ENCODE measurements around the gene NTN5. TPM values are rescaled to one million over a fixed set of nuclear protein-coding genes. Genes with fewer than 3 reads are reported as not detected.

The NTN5 gene
- total and polyA plus RNA-seq, 2 experiments from 2014 or later: 0.52 to 0.94 TPM

Other genes with a start within 250 kb of the NTN5 start
- gene GRWD1, start 227.0 kb downstream of the NTN5 start, total RNA-seq (2014; rRNA removed; shearing (Covaris generic)): 58.0 and 64.6 TPM in 2 replicates
- 23.2 and 25.8 TPM in 2 replicates for gene GRWD1, start 227.0 kb downstream of the NTN5 start, polyA plus RNA-seq (2016; fragmentation: Nextera tagmentation; extraction: Ambion mirVana)
- gene KCNJ14, start 217.4 kb downstream of the NTN5 start, total RNA-seq (2014; rRNA removed; shearing (Covaris generic)): 0.94 and 1.2 TPM in 2 replicates
- 0.73 and 0.81 TPM in 2 replicates for gene KCNJ14, start 217.4 kb downstream of the NTN5 start, polyA plus RNA-seq (2016; fragmentation: Nextera tagmentation; extraction: Ambion mirVana)
- gene CYTH2, start 203.6 kb downstream of the NTN5 start, total RNA-seq (2014; rRNA removed; shearing (Covaris generic)): 42.6 and 60.4 TPM in 2 replicates
- gene CYTH2, start 203.6 kb downstream of the NTN5 start, polyA plus RNA-seq (2016; fragmentation: Nextera tagmentation; extraction: Ambion mirVana): 38.8 and 41.1 TPM in 2 replicates
- 5.7 and 11.8 TPM in 2 replicates for gene LMTK3, start 161.2 kb downstream of the NTN5 start, total RNA-seq (2014; rRNA removed; shearing (Covaris generic))
- gene LMTK3, start 161.2 kb downstream of the NTN5 start, polyA plus RNA-seq (2016; fragmentation: Nextera tagmentation; extraction: Ambion mirVana): 1.6 and 2.0 TPM in 2 replicates
- gene SULT2B1, start 120.8 kb downstream of the NTN5 start, total RNA-seq (2014; rRNA removed; shearing (Covaris generic)): 1.3 TPM in 1 of 2 replicates, not detected in the other
- 2.3 and 2.5 TPM in 2 replicates for gene SULT2B1, start 120.8 kb downstream of the NTN5 start, polyA plus RNA-seq (2016; fragmentation: Nextera tagmentation; extraction: Ambion mirVana)
- not detected in 2 replicates for gene SPACA4, start 66.3 kb downstream of the NTN5 start, total RNA-seq (2014; rRNA removed; shearing (Covaris generic))
- not detected in 2 replicates for gene SPACA4, start 66.3 kb downstream of the NTN5 start, polyA plus RNA-seq (2016; fragmentation: Nextera tagmentation; extraction: Ambion mirVana)
- gene FAM83E, start 57.9 kb downstream of the NTN5 start, total RNA-seq (2014; rRNA removed; shearing (Covaris generic)): 2.3 and 4.5 TPM in 2 replicates
- gene FAM83E, start 57.9 kb downstream of the NTN5 start, polyA plus RNA-seq (2016; fragmentation: Nextera tagmentation; extraction: Ambion mirVana): 0.90 and 1.0 TPM in 2 replicates
- gene RPL18, start 53.8 kb downstream of the NTN5 start, total RNA-seq (2014; rRNA removed; shearing (Covaris generic)): 1,660 and 1,898 TPM in 2 replicates
- 2,011 and 2,172 TPM in 2 replicates for gene RPL18, start 53.8 kb downstream of the NTN5 start, polyA plus RNA-seq (2016; fragmentation: Nextera tagmentation; extraction: Ambion mirVana)
- gene SPHK2, start 53.5 kb downstream of the NTN5 start, total RNA-seq (2014; rRNA removed; shearing (Covaris generic)): 39.8 and 50.3 TPM in 2 replicates
- 18.3 TPM in 2 replicates for gene SPHK2, start 53.5 kb downstream of the NTN5 start, polyA plus RNA-seq (2016; fragmentation: Nextera tagmentation; extraction: Ambion mirVana)
- 5.7 and 5.9 TPM in 2 replicates for gene DBP, start 35.6 kb downstream of the NTN5 start, total RNA-seq (2014; rRNA removed; shearing (Covaris generic))
- gene DBP, start 35.6 kb downstream of the NTN5 start, polyA plus RNA-seq (2016; fragmentation: Nextera tagmentation; extraction: Ambion mirVana): 5.0 and 6.3 TPM in 2 replicates
- gene CA11, start 26.8 kb downstream of the NTN5 start, total RNA-seq (2014; rRNA removed; shearing (Covaris generic)): 8.8 and 9.8 TPM in 2 replicates
- gene CA11, start 26.8 kb downstream of the NTN5 start, polyA plus RNA-seq (2016; fragmentation: Nextera tagmentation; extraction: Ambion mirVana): 29.7 and 38.8 TPM in 2 replicates
- 2.2 and 5.6 TPM in 2 replicates for gene FUT2, start 23.0 kb upstream of the NTN5 start, total RNA-seq (2014; rRNA removed; shearing (Covaris generic))
- gene FUT2, start 23.0 kb upstream of the NTN5 start, polyA plus RNA-seq (2016; fragmentation: Nextera tagmentation; extraction: Ambion mirVana): 4.8 and 5.0 TPM in 2 replicates
- 0.39 and 1.9 TPM in 2 replicates for gene MAMSTR, start 46.7 kb upstream of the NTN5 start, total RNA-seq (2014; rRNA removed; shearing (Covaris generic))
- 2.0 and 2.5 TPM in 2 replicates for gene MAMSTR, start 46.7 kb upstream of the NTN5 start, polyA plus RNA-seq (2016; fragmentation: Nextera tagmentation; extraction: Ambion mirVana)
- 14.8 and 18.0 TPM in 2 replicates for gene RASIP1, start 67.6 kb upstream of the NTN5 start, total RNA-seq (2014; rRNA removed; shearing (Covaris generic))
- 9.2 and 11.2 TPM in 2 replicates for gene RASIP1, start 67.6 kb upstream of the NTN5 start, polyA plus RNA-seq (2016; fragmentation: Nextera tagmentation; extraction: Ambion mirVana)
- gene IZUMO1, start 73.9 kb upstream of the NTN5 start, total RNA-seq (2014; rRNA removed; shearing (Covaris generic)): 1.7 and 3.5 TPM in 2 replicates
- gene IZUMO1, start 73.9 kb upstream of the NTN5 start, polyA plus RNA-seq (2016; fragmentation: Nextera tagmentation; extraction: Ambion mirVana): 1.2 and 1.3 TPM in 2 replicates
- 20.3 and 20.8 TPM in 2 replicates for gene FUT1, start 79.6 kb upstream of the NTN5 start, total RNA-seq (2014; rRNA removed; shearing (Covaris generic))
- gene FUT1, start 79.6 kb upstream of the NTN5 start, polyA plus RNA-seq (2016; fragmentation: Nextera tagmentation; extraction: Ambion mirVana): 4.4 and 4.7 TPM in 2 replicates
- gene FGF21, start 82.5 kb upstream of the NTN5 start, total RNA-seq (2014; rRNA removed; shearing (Covaris generic)): 1.3 TPM in 1 of 2 replicates, not detected in the other
- gene FGF21, start 82.5 kb upstream of the NTN5 start, polyA plus RNA-seq (2016; fragmentation: Nextera tagmentation; extraction: Ambion mirVana): 0.78 and 1.1 TPM in 2 replicates
- 30.6 and 53.5 TPM in 2 replicates for gene BCAT2, start 138.0 kb upstream of the NTN5 start, total RNA-seq (2014; rRNA removed; shearing (Covaris generic))
- gene BCAT2, start 138.0 kb upstream of the NTN5 start, polyA plus RNA-seq (2016; fragmentation: Nextera tagmentation; extraction: Ambion mirVana): 30.4 and 35.8 TPM in 2 replicates
- gene HSD17B14, start 163.5 kb upstream of the NTN5 start, total RNA-seq (2014; rRNA removed; shearing (Covaris generic)): 5.0 and 8.4 TPM in 2 replicates
- gene HSD17B14, start 163.5 kb upstream of the NTN5 start, polyA plus RNA-seq (2016; fragmentation: Nextera tagmentation; extraction: Ambion mirVana): 11.6 and 11.7 TPM in 2 replicates
- 12.3 and 15.1 TPM in 2 replicates for gene PLEKHA4, start 195.6 kb upstream of the NTN5 start, total RNA-seq (2014; rRNA removed; shearing (Covaris generic))
- gene PLEKHA4, start 195.6 kb upstream of the NTN5 start, polyA plus RNA-seq (2016; fragmentation: Nextera tagmentation; extraction: Ambion mirVana): 10.9 and 12.2 TPM in 2 replicates
- 14.5 and 15.8 TPM in 2 replicates for gene PPP1R15A, start 199.4 kb upstream of the NTN5 start, total RNA-seq (2014; rRNA removed; shearing (Covaris generic))
- 14.0 and 14.4 TPM in 2 replicates for gene PPP1R15A, start 199.4 kb upstream of the NTN5 start, polyA plus RNA-seq (2016; fragmentation: Nextera tagmentation; extraction: Ambion mirVana)
- 0.12 and 0.42 TPM in 2 replicates for gene TULP2, start 225.7 kb upstream of the NTN5 start, total RNA-seq (2014; rRNA removed; shearing (Covaris generic))
- gene TULP2, start 225.7 kb upstream of the NTN5 start, polyA plus RNA-seq (2016; fragmentation: Nextera tagmentation; extraction: Ambion mirVana): 1.1 and 1.9 TPM in 2 replicates
- 142 and 163 TPM in 2 replicates for gene NUCB1, start 227.3 kb upstream of the NTN5 start, total RNA-seq (2014; rRNA removed; shearing (Covaris generic))
- gene NUCB1, start 227.3 kb upstream of the NTN5 start, polyA plus RNA-seq (2016; fragmentation: Nextera tagmentation; extraction: Ambion mirVana): 57.1 and 64.9 TPM in 2 replicates